ENCODE data around the gene FAM228B. TPM values are rescaled to one million over a fixed set of nuclear protein-coding genes. Genes with fewer than 3 reads are reported as not detected.

Gene FAM228B
- total RNA-seq, 2 experiments from 2014 or later: 3.8 to 9.6 TPM

DNA sequence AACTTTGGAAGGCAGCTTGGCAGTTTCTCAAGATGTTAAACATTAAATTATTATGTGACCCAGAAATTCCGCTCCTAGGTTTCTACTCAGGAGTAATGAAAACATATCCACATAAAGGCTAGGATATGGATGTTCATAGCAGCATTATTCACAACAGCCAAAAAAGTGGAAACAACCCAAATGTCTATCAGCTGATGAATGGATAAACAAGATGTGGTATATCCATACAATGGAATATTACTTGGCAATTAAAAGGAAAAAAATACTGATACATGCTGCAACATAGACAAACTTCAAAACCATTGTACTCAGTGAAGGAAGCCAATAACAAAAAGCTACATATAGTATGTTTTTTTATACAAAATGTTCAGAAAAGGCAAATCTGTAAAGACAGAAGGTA is 39.2 kb downstream of the FAM228B start:
- no peak overlapping the region for H2AFZ ChIP-seq (ENCODE audit: low read length)
- POLR2A ChIA-PET: interaction anchor here (0.6 to 2.2 kb wide), 3 partner anchors 15 to 179 kb away, joined by 3 to 10 read pairs (median 3); no protein-coding TSS in a partner anchor
- no peak overlapping the region for H3K4me3 ChIP-seq (ENCODE audit: low read depth, low read length, poor library complexity, severe bottlenecking)
- no peak for DNase-seq (ENCODE audit: low spot score)
- no peaks in the 10 kb centered on the region for H3K79me2 ChIP-seq (ENCODE audit: insufficient read depth, low read depth, low read length)
- H3K4me1 ChIP-seq (ENCODE audit: insufficient read depth, low read length, poor library complexity, severe bottlenecking): no peaks in the 10 kb centered on the region
- no peak overlapping the region for H3K27ac ChIP-seq (ENCODE audit: low read depth, low read length, poor library complexity, severe bottlenecking)
- peaks cover 6% of the 10 kb centered on the region; the same call in 1 of the 2 replicates for H3K9me3 ChIP-seq (ENCODE audit: low read length)
- H3K4me2 ChIP-seq (ENCODE audit: low read length): no peak overlapping the region
- TF ChIP-seq EZH2phosphoT487 (IDR thresholded peaks at IDR 0.05; ENCODE audit: borderline replicate concordance, low read depth, low read length): no peak
- TF ChIP-seq, protein P1, sequence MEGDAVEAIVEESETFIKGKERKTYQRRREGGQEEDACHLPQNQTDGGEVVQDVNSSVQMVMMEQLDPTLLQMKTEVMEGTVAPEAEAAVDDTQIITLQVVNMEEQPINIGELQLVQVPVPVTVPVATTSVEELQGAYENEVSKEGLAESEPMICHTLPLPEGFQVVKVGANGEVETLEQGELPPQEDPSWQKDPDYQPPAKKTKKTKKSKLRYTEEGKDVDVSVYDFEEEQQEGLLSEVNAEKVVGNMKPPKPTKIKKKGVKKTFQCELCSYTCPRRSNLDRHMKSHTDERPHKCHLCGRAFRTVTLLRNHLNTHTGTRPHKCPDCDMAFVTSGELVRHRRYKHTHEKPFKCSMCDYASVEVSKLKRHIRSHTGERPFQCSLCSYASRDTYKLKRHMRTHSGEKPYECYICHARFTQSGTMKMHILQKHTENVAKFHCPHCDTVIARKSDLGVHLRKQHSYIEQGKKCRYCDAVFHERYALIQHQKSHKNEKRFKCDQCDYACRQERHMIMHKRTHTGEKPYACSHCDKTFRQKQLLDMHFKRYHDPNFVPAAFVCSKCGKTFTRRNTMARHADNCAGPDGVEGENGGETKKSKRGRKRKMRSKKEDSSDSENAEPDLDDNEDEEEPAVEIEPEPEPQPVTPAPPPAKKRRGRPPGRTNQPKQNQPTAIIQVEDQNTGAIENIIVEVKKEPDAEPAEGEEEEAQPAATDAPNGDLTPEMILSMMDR (conservative IDR thresholded peaks at IDR 0.05; ENCODE audit: low read length): no peak
- no peaks in the 10 kb centered on the region for H3K36me3 ChIP-seq (ENCODE audit: insufficient read depth, low read length)
- CTCF ChIA-PET (ENCODE audit: unreplicated experiment): no interaction called here
- H3K9me2 ChIP-seq (ENCODE audit: insufficient read depth, low read length): no peaks in the 10 kb centered on the region
- intact Hi-C loops (cut with micrococcal nuclease; ENCODE audit: unreplicated experiment): loop anchor here (5.0 kb wide), 1 partner anchor 175 kb away; no protein-coding TSS in a partner anchor
- H4K20me1 ChIP-seq (ENCODE audit: insufficient read depth, low read length): no peaks in the 10 kb centered on the region
- BruUV-seq (replicated peaks): no TSS peak

DNA sequence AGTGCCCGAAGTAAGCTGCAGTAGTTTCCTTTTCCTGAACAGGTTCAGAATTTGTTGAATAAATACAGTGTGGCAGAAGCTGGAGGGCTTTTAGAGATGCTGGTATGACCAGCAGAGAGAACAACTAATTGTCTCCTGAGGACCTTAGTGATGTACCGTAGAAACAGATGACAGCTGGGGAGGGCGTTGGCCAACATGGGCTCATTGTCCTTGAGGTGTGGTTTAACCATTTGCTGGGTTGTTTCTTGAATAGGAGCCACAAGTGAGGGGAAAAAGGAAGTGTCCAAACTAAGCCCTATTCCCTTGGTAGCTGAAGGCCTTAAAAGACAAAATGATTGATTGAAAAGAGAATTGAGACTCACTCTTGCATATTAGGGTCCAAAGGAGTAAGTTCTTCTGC is 39.9 kb downstream of the FAM228B start:
- TF ChIP-seq EZH2phosphoT487 (IDR thresholded peaks at IDR 0.05; ENCODE audit: borderline replicate concordance, low read depth, low read length): no peak
- TF ChIP-seq, protein P1 (conservative IDR thresholded peaks at IDR 0.05; ENCODE audit: low read length): no peak
- no TSS peak for BruUV-seq (replicated peaks)
- Histone ChIP-seq H4K20me1 (ENCODE audit: insufficient read depth, low read length) (no peaks in the 10 kb centered on the region), H3K27ac (ENCODE audit: low read depth, low read length, poor library complexity, severe bottlenecking) (no peak overlapping the region), H2AFZ (ENCODE audit: low read length) (no peak overlapping the region), H3K4me1 (ENCODE audit: insufficient read depth, low read length, poor library complexity, severe bottlenecking) (no peaks in the 10 kb centered on the region), H3K79me2 (ENCODE audit: insufficient read depth, low read depth, low read length) (no peaks in the 10 kb centered on the region), H3K9me3 (ENCODE audit: low read length) (peaks cover 6% of the 10 kb centered on the region; the same call in 1 of the 2 replicates), H3K36me3 (ENCODE audit: insufficient read depth, low read length) (no peaks in the 10 kb centered on the region), H3K4me2 (ENCODE audit: low read length) (no peak overlapping the region), H3K9me2 (ENCODE audit: insufficient read depth, low read length) (no peaks in the 10 kb centered on the region), H3K4me3 (ENCODE audit: low read depth, low read length, poor library complexity, severe bottlenecking) (no peak overlapping the region)
- no peak for DNase-seq (ENCODE audit: low spot score)
- CTCF ChIA-PET (ENCODE audit: unreplicated experiment): no interaction called here
- POLR2A ChIA-PET: interaction anchor here (0.6 kb wide), 1 partner anchor 182 kb away, joined by 5 read pairs; no protein-coding TSS in a partner anchor
- intact Hi-C loops (cut with micrococcal nuclease; ENCODE audit: unreplicated experiment): loop anchor here (5.0 kb wide), 1 partner anchor 176 kb away; no protein-coding TSS in a partner anchor

DNA sequence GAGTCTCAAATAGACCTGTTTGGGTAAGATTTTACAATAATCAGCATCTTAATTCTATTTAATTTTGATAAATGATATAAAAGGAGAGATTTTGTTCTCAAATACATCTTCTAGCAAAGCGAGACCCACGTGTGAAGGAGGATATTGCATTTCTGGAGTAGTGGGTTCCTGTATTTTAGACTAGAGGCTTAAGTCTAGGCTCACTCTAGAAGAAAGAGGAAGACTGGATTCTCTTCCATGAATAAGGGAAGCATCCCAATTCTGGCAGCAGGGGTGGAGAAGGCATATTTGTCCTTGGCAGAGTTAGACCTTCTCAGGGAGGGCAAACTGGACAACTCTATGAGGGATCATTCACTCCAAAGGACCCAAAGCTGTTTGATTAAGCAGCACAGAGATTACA is 40.3 kb downstream of the FAM228B start:
- BruUV-seq (replicated peaks): no TSS peak
- Histone ChIP-seq H3K79me2 (ENCODE audit: insufficient read depth, low read depth, low read length) (no peaks in the 10 kb centered on the region), H2AFZ (ENCODE audit: low read length) (no peak overlapping the region), H3K4me1 (ENCODE audit: insufficient read depth, low read length, poor library complexity, severe bottlenecking) (no peaks in the 10 kb centered on the region), H3K9me3 (ENCODE audit: low read length) (peaks cover 6% of the 10 kb centered on the region; the same call in 1 of the 2 replicates), H4K20me1 (ENCODE audit: insufficient read depth, low read length) (no peaks in the 10 kb centered on the region), H3K9me2 (ENCODE audit: insufficient read depth, low read length) (no peaks in the 10 kb centered on the region), H3K36me3 (ENCODE audit: insufficient read depth, low read length) (no peaks in the 10 kb centered on the region), H3K4me3 (ENCODE audit: low read depth, low read length, poor library complexity, severe bottlenecking) (no peak overlapping the region), H3K4me2 (ENCODE audit: low read length) (no peak overlapping the region), H3K27ac (ENCODE audit: low read depth, low read length, poor library complexity, severe bottlenecking) (no peak overlapping the region)
- no peak for DNase-seq (ENCODE audit: low spot score)
- ChIA-PET CTCF (ENCODE audit: unreplicated experiment) (interaction anchor here (0.6 kb wide), 1 partner anchor 98 kb away, joined by 3 read pairs; no protein-coding TSS in a partner anchor), POLR2A (interaction anchor here (0.6 kb wide), 1 partner anchor 183 kb away, joined by 5 read pairs; no protein-coding TSS in a partner anchor)
- intact Hi-C loops (cut with micrococcal nuclease; ENCODE audit: unreplicated experiment): loop anchor here (5.0 kb wide), 1 partner anchor 176 kb away; no protein-coding TSS in a partner anchor
- no peak for TF ChIP-seq EZH2phosphoT487 (IDR thresholded peaks at IDR 0.05; ENCODE audit: borderline replicate concordance, low read depth, low read length)
- TF ChIP-seq, protein P1 (conservative IDR thresholded peaks at IDR 0.05; ENCODE audit: low read length): no peak

Data from OCI-LY7 (cell line).